Occipital lobe (tissue), 2 donors: ENCODE measurements around the gene DISC1. TPM values are rescaled to one million over a fixed set of nuclear protein-coding genes. Genes with fewer than 3 reads are reported as not detected.
A peak's percentile ranks its signal among the peaks of the same experiment; 100 is the strongest.

Source experiments
- small RNA-seq: library from RNA; depleted of rRNA; stranded (forward); fragments of <200 nt; gene quantifications from one replicate; pipeline ENCODE3, GENCODE V24; 2014
- total RNA-seq: library from RNA; depleted of rRNA; stranded (reverse); fragments of >200 nt; gene quantifications from one replicate; pipeline ENCODE4 v1.2.3, GENCODE V29; 2014

DISC1 gene
- total RNA-seq, 1 donor from 2014 or later: 6.4 TPM

Small RNA genes lying within 50 kb of the gene (small RNA-seq; reads per million reads assigned to genes)
- gene RF02102: not detected
- gene RNU5A-5P: 5.1 reads per million, percentile 90 among the genes with 10 or more reads in this experiment

Other genes with a start within 250 kb of the DISC1 start
- 83.1 TPM for gene EGLN1, start 204.5 kb upstream of the DISC1 start, total RNA-seq
- gene TSNAX, start 98.1 kb upstream of the DISC1 start, total RNA-seq: 63.8 TPM